GM23248 (cell line): ENCODE measurements around the gene IPO8.

Source experiments
- EZH2 ChIP-seq: fragments of 200-600 bp; sonication (generic); IDR thresholded peaks from 2 replicates; pipeline ENCODE4 v1.6.1; 2018; ENCODE audit warnings: antibody characterized with exemption, mild to moderate bottlenecking; ENCODE audit not compliant: insufficient read depth, poor library complexity, severe bottlenecking
- EZH2phosphoT487 ChIP-seq: fragments of 200-600 bp; sonication (generic); IDR thresholded peaks from 2 replicates; pipeline ENCODE4 v1.6.1; 2018; ENCODE audit warnings: antibody characterized with exemption, moderate library complexity, mild to moderate bottlenecking, low read depth; ENCODE audit not compliant: insufficient read depth

- TF ChIP-seq EZH2, result no peak
- TF ChIP-seq EZH2phosphoT487, result no peak
Observed at GRCh38 chr12:30744321-30744720, 48.7 kb upstream of the IPO8 start.
